Activated B cell treated with CpG ODN at 0.5 μM for 24 hours (primary cell): Measurements from ENCODE around the gene NT5C3B. TPM values are rescaled to one million over a fixed set of nuclear protein-coding genes. Genes with fewer than 3 reads are reported as not detected.
A peak's percentile ranks its signal among the peaks of the same experiment; 100 is the strongest.

Source experiments
- ATAC-seq: fragments of 200-7000 bp; cut with Tn5 transposase; one replicate; pipeline ENCODE4 v1.10.0; 2021; ENCODE audit warnings: low read depth, mild to moderate bottlenecking, moderate library complexity
- CTCF ChIA-PET: fragments of 350-600 bp; sonication (Branson Sonifier 250); formaldehyde crosslinking; loops from one replicate; lab custom pipeline; 2021; ENCODE audit warnings: antibody characterized with exemption; lab: Charles Lee
- POLR2A ChIA-PET: fragments of 350-600 bp; sonication (Branson Sonifier 250); formaldehyde crosslinking; loops from one replicate; lab custom pipeline; 2021; ENCODE audit warnings: antibody characterized with exemption; lab: Charles Lee
- DNase-seq: peaks from one replicate; pipeline ENCODE4 v3.0.0; 2022
- H3K27ac Mint-ChIP-seq: one replicate; pipeline ENCODE4 v1.8.0; 2020; ENCODE audit warnings: mixed read lengths
- H3K27me3 Mint-ChIP-seq: one replicate; pipeline ENCODE4 v1.8.0; 2021; ENCODE audit warnings: mixed read lengths
- H3K36me3 Mint-ChIP-seq: one replicate; pipeline ENCODE4 v1.8.0; 2021; ENCODE audit warnings: low read depth, mixed read lengths
- H3K4me1 Mint-ChIP-seq: one replicate; pipeline ENCODE4 v1.8.0; 2021; ENCODE audit warnings: mixed read lengths
- H3K4me3 Mint-ChIP-seq: one replicate; pipeline ENCODE4 v1.8.0; 2020; ENCODE audit warnings: mild to moderate bottlenecking, mixed read lengths
- H3K9me3 Mint-ChIP-seq: one replicate; pipeline ENCODE4 v1.8.0; 2020; ENCODE audit warnings: mixed read lengths
- CTCF ChIP-seq: fragments of 200-600 bp; IDR thresholded peaks from one replicate; pipeline ENCODE4 v1.8.0; 2022; ENCODE audit warnings: antibody characterized with exemption, mild to moderate bottlenecking
- intact Hi-C: fragments of 100-400 bp; cut with micrococcal nuclease; formaldehyde crosslinking; loops from one replicate; pipeline ENCODE4 v1.15.1; 2024
- total RNA-seq: library from RNA; stranded (reverse); gene quantifications from 2 replicates; pipeline ENCODE4 v1.2.3, GENCODE V29; 2022

NT5C3B gene
- total RNA-seq, 1 donor from 2014 or later, result 38.7 TPM

DNA sequence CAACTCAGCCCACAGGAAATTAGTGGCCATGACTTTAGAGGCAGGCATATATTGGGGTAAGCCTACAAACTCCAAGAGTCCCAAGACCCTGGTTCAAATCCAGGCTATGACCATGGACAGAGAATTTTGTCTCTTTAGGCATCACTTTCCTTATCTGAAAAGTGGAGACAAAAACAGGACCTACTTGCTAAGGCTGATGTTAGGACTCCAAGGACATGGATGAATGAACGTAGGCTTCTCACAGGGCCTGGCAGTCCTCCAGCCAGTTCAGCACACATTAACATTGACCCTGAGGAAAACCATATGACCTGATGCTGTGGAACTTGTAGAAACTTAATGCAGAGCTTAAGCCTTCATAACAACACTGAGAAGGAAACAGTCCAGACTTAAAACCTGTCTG is 21.8 kb downstream of the NT5C3B start:
- Mint-ChIP-seq H3K9me3 (no peaks in the 10 kb centered on the region), H3K4me1 (peaks cover 15% of the 10 kb centered on the region), H3K27me3 (peaks cover 9% of the 10 kb centered on the region), H3K36me3 (no peaks in the 10 kb centered on the region), H3K27ac (no peak overlapping the region), H3K4me3 (no peak overlapping the region)
- DNase-seq (no peak), ATAC-seq (no peak)
- ChIA-PET CTCF (no interaction called here), POLR2A (no interaction called here)
- intact Hi-C loops, result no loop called here
- no peak for TF ChIP-seq CTCF

DNA sequence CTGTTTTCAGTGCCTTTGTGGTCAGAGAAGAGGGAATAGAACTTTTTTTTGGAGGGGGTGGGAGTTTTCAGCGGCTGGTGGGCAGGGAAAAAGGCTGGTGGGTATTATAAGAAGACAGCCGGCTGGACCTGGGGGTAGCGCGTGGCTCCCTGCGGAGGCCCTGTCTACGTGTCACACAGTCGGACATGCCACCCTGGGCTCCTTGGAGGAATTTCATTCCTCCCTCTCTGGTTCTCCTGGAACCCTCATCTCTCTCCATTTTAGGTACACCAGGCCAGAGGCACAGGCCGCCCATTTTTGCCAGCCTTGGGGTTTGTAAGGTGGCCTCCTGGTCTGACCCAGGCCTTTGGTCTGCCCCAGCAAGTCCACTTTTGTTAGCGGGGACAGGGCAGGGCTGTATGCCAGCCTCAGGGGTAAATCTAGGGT is 22.3 kb downstream of the NT5C3B start:
- Mint-ChIP-seq H3K27me3 (peaks cover 9% of the 10 kb centered on the region), H3K4me3 (peak overlapping the region; percentile 46), H3K36me3 (no peaks in the 10 kb centered on the region), H3K27ac (no peak overlapping the region), H3K9me3 (no peaks in the 10 kb centered on the region), H3K4me1 (peaks cover 15% of the 10 kb centered on the region)
- intact Hi-C loops, result no loop called here
- DNase-seq (no peak), ATAC-seq (no peak)
- TF ChIP-seq CTCF, result no peak
- POLR2A ChIA-PET, result no interaction called here
- CTCF ChIA-PET, result interaction anchor here (1.4 kb wide), 1 partner anchor 27 kb away, joined by 3 read pairs; the partner anchor contains the start of gene JUP

DNA sequence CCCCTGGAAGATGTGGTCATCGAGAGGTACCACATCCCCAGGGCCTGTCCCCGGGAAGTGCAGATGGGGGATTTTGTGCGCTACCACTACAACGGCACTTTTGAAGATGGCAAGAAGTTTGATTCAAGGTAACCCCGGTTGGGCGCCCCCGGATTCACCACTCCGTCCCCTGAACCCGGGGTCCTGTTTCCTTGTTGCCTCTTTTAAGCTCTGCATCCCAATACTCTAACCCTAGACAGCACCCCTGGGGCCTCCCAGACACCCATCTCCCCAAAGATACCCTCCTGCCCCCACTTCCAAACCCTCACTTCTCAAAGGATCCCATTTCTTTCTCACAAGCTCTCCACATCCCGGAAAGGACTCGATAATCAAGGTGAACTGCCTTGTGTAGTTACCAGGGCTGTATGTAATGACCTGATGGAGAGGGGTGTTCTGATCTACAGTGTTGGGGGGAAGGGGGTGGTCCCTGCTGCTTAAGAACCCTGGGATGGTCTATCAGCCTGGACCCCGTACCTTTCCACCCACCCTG is 22.8 kb downstream of the NT5C3B start:
- DNase-seq, result no peak
- no peak for TF ChIP-seq CTCF
- Mint-ChIP-seq H3K9me3 (no peaks in the 10 kb centered on the region), H3K4me1 (peaks cover 15% of the 10 kb centered on the region), H3K27me3 (peaks cover 9% of the 10 kb centered on the region), H3K36me3 (no peaks in the 10 kb centered on the region), H3K27ac (no peak overlapping the region), H3K4me3 (peak overlapping the region; percentile 67)
- intact Hi-C loops, result no loop called here
- ChIA-PET POLR2A (no interaction called here), CTCF (interaction anchor here (1.4 kb wide), 1 partner anchor 27 kb away, joined by 3 read pairs; the partner anchor contains the start of gene JUP)
- ATAC-seq, result no peak

DNA sequence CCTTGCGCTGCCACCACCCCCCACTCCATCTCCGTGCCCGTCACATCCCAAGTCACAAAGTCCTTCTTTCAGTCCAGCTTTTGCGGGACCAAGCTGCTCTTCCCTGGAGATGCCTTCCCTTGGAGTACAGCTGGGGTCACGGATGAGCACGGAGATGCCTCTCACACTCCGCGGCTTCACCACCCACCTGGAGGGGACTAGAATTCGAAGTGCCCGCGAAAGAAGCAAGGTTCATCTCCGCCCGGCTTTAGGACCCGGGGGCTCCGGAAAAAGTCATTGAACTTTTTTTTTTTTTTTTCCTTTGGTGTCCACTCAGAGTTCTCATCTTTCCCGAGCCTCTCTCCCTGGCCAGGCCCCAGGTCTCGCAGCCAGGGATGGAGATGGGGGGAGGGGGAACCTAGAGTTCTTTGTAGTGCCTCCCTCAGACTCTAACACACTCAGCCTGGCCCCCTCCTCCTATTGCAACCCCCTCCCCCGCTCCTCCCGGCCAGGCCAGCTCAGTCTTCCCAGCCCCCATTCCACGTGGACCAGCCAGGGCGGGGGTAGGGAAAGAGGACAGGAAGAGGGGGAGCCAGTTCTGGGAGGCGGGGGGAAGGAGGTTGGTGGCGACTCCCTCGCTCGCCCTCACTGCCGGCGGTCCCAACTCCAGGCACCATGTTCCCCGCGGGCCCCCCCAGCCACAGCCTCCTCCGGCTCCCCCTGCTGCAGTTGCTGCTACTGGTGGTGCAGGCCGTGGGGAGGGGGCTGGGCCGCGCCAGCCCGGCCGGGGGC is 23.5 kb downstream of the NT5C3B start, which contains the start of gene FKBP10:
TSS of gene FKBP10 (plus strand) at position 624 of the 771 bp plus-strand sequence. CDS start at position 655, 31 bp downstream.
- intact Hi-C loops, result no loop called here
- CTCF ChIA-PET, result interaction anchor here (1.3 to 1.8 kb wide), 5 partner anchors 11 to 52 kb away, joined by 3 to 11 read pairs (median 7); partner anchors contain the start of genes JUP and KLHL11

More for the DNA sequence above, 23.5 kb downstream of the NT5C3B start, which contains the start of gene FKBP10:
- ATAC-seq, result no peak
- no peaks in the 10 kb centered on the region for H3K9me3 Mint-ChIP-seq
- peaks cover 9% of the 10 kb centered on the region for H3K27me3 Mint-ChIP-seq
- no peak for TF ChIP-seq CTCF
- peaks cover 15% of the 10 kb centered on the region for H3K4me1 Mint-ChIP-seq
- no peak for DNase-seq
- POLR2A ChIA-PET, result interaction anchor here (0.6 to 2.1 kb wide), 3 partner anchors 26 to 123 kb away, joined by 3 to 12 read pairs (median 3); partner anchors contain the start of genes EIF1 and JUP
- H3K27ac Mint-ChIP-seq, result no peak within 1 kb of the TSS
- no peaks in the 10 kb centered on the region for H3K36me3 Mint-ChIP-seq
- H3K4me3 Mint-ChIP-seq, result peak within 1 kb of the TSS; percentile 87
